DMS114 treated with DMSO at 0.1 percent for 48 hours (cell line): Measurements from ENCODE around the gene ANG.
"Not testable (repeated sequence)": the region's sequence is repeated elsewhere in the genome, so short reads cannot be mapped to it uniquely, and the experiment has no call there.

Source experiments
- DNase-seq: peaks from one replicate; lab custom pipeline; 2025; ENCODE audit not compliant: unreplicated experiment; lab: John Stamatoyannopoulos, UW

ANG gene

DNA sequence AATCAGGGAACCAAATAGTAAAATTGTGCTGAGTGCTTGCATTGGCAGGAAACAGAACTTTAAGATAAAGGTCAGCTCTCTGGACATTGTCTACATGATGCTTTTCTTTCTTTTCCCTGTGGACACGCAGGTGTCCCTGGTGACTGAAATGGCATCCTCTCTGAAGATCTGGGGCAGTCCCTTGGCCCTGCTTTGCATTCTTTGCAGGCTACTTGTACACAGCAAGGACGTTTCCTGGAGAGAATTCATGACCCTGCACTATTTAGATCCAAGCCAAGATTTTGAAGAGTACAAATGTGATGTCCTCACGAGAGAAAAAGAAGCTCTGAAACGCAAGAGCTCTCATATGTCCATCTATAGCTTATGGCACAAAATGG lies 45.9 kb downstream of the ANG start:
- no peak for DNase-seq

DNA sequence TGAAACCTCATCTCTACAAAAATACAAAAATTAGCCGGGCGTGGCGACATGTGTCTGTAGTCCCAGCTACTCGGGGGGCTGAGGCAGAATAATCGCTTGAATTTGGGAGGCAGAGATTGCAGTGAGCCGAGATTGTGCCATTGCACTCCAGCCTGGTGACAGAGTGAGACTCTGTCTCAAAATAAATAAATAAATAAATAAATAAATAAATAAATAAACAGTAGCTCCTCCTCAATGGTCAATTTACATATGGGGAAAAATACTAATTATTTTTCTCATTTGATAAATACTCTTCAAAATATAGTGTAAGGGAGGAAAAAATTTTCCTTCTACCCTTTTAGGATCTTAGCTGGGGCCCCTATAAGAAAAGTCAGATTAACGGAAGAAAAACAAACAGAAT lies 49.7 kb downstream of the ANG start:
- DNase-seq = not testable (repeated sequence)

DNA sequence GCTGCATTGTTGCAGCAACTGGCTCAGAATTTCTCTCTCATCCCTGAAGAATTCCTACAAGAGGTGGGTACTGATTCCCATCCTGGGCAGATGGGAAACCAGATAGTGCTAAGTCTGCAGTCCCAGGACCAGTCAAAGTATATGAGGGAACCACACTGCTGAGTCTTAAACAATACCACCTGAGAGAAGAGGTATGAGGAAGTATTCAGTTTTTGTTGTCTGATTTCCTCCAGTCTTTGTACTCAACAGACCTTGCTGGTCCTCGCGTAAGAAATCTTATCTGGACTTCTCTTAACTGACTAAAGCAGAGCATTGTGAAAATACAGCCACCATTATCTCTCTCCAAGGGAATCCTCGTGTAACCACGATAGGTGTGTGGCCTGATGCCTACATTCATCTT lies 53.6 kb downstream of the ANG start:
- no peak for DNase-seq

DNA sequence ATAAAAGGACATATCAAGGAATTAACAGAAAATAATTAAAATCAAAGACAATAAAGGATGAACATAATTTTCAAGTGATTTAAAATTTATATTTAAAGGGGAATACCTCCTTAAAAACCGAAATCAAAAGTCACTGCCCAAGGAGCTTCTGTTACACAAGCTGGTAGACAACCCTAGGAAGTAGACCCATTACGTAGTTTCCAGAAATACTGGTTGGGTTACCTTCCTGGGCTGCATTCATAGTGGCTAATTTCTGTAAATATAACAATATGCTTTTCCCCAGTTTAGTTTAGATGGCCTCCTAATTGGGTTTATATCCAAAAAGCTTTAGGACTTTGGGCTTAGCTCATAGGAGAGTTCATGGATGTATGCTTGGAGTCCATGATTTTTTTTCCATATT lies 55.0 kb downstream of the ANG start:
- DNase-seq = no peak
